K562 (cell line): ENCODE data around the gene CALY. TPM values are rescaled to one million over a fixed set of nuclear protein-coding genes. Genes with fewer than 3 reads are reported as not detected.

Source experiments
- ATAC-seq: fragments of 200-7000 bp; cut with Tn5 transposase; 3 replicates; pipeline ENCODE4 v1.9.1; 2020; ENCODE audit warnings: moderate library complexity
- BruUV-seq: library from RNA; stranded (reverse); fragments of 400-500 nt; replicated peaks from 2 replicates; lab custom pipeline; 2021; lab: Mats Ljungman, UMichigan
- CTCF ChIA-PET: fragments of 300-600 bp; formaldehyde crosslinking; extraction: SDS; loops from one replicate; lab custom pipeline; 2021; ENCODE audit warnings: low intra/inter-chr PET ratio; lab: Yijun Ruan, JAX
- POLR2A ChIA-PET: fragments of 300-600, 350-650 bp; sonication (Branson Sonifier 250); formaldehyde crosslinking; extraction: SDS; loops from one replicate; lab custom pipeline; 2021; ENCODE audit warnings: antibody characterized with exemption, inconsistent platforms; lab: Yijun Ruan, JAX
- DNase-seq, 4 experiments: peaks; one replicate each; pipeline versions ENCODE4 v3.0.0 to v3.0.0-alpha.2; 2011 to 2018; ENCODE audit warnings: low spot score in 3 of 4, mixed read lengths in 3 of 4; ENCODE audit errors: extremely low read depth in 1 of 4
- FAIRE-seq: peaks from 2 replicates; lab custom pipeline; 2011; peaks lifted over from hg19 to GRCh38; lab: Jason Lieb, UNC
- H2AFZ ChIP-seq: 2 replicates; pipeline ENCODE4 v1.6.0; 2011; ENCODE audit warnings: low read depth, low read length, control low read depth, inconsistent platforms
- H3K27ac ChIP-seq: fragments of 200-600 bp; 3 replicates; pipeline ENCODE4 v1.8.0; 2011; ENCODE audit warnings: low read depth, mild to moderate bottlenecking, control low read depth, inconsistent platforms, low read length, moderate library complexity, mixed read lengths; ENCODE audit errors: extremely low read depth
- H3K27me3 ChIP-seq, 2 experiments: fragments of 300-600 bp in 1 of 2; 2 replicates in 1 of 2; 3 replicates in 1 of 2; pipeline versions ENCODE4 v1.6.0 to v1.8.0; 2011; ENCODE audit warnings: inconsistent platforms in 2 of 2, low read length in 2 of 2, mild to moderate bottlenecking in 1 of 2, mixed read lengths in 1 of 2, moderate library complexity in 1 of 2; ENCODE audit not compliant: control insufficient read depth in 2 of 2, insufficient read depth in 2 of 2
- H3K36me3 ChIP-seq: fragments of 300-600 bp; 3 replicates; pipeline ENCODE4 v1.8.0; 2011; ENCODE audit warnings: mild to moderate bottlenecking, low read length, inconsistent platforms; ENCODE audit not compliant: control insufficient read depth, insufficient read depth
- H3K4me1 ChIP-seq, 2 experiments: fragments of 200-600 bp in 1 of 2; replicated peaks in 1 of 2; 2 replicates in 1 of 2; 3 replicates in 1 of 2; pipeline versions ENCODE4 v1.5.1 to v1.8.0; 2011; ENCODE audit warnings: inconsistent platforms in 2 of 2, low read length in 2 of 2, mild to moderate bottlenecking in 1 of 2, mixed read lengths in 1 of 2, moderate library complexity in 1 of 2; ENCODE audit not compliant: control insufficient read depth in 2 of 2, insufficient read depth in 2 of 2
- H3K4me2 ChIP-seq: 2 replicates; pipeline ENCODE4 v1.6.1; 2011; ENCODE audit warnings: low read length, control low read depth, inconsistent platforms, mixed read lengths; ENCODE audit not compliant: insufficient read depth
- H3K4me3 ChIP-seq: fragments of 200-600 bp; sonication (generic), shearing (Covaris generic); 2 replicates; pipeline ENCODE4 v1.5.1; 2016; ENCODE audit warnings: control low read depth, inconsistent platforms
- H3K79me2 ChIP-seq: fragments of 200-600 bp; 3 replicates; pipeline ENCODE4 v1.8.0; 2011; ENCODE audit warnings: low read length, inconsistent platforms; ENCODE audit not compliant: control insufficient read depth, insufficient read depth
- H3K9ac ChIP-seq, 2 experiments: 2 replicates each; pipeline versions ENCODE4 v1.6.0 to v1.6.1; 2011; ENCODE audit warnings: low read depth in 2 of 2, low read length in 2 of 2, control low read depth in 1 of 2, inconsistent platforms in 1 of 2, mild to moderate bottlenecking in 1 of 2, mixed read lengths in 1 of 2; ENCODE audit not compliant: insufficient read depth in 1 of 2
- H3K9me1 ChIP-seq: one replicate; pipeline ENCODE4 v1.6.0; 2011; ENCODE audit warnings: inconsistent platforms, mild to moderate bottlenecking, low read length, moderate library complexity; ENCODE audit not compliant: control insufficient read depth, insufficient read depth
- H3K9me3 ChIP-seq: replicated peaks from 2 replicates; pipeline ENCODE4 v1.5.1; 2011; ENCODE audit warnings: low read depth, low read length, inconsistent platforms; ENCODE audit not compliant: control insufficient read depth, insufficient read depth
- H4K20me1 ChIP-seq: replicated peaks from 2 replicates; pipeline ENCODE4 v1.6.1; 2011; ENCODE audit warnings: low read length, inconsistent platforms, mixed read lengths; ENCODE audit not compliant: control insufficient read depth, insufficient read depth
- C11orf30 ChIP-seq: fragments of 450-650 bp; IDR thresholded peaks from 2 replicates; pipeline ENCODE4 v1.6.1; 2016; ENCODE audit warnings: low read depth, mild to moderate bottlenecking
- CBFA2T3 ChIP-seq: fragments of 450-650 bp; IDR thresholded peaks from 2 replicates; pipeline ENCODE4 v1.6.1; 2017
- GABPA ChIP-seq: fragments of 200-800 bp; sonication (Bioruptor generic); conservative IDR thresholded peaks from 2 replicates; pipeline ENCODE4 v1.6.1; 2016; ENCODE audit warnings: low read depth, missing genetic modification characterization, missing compliant biosample characterization
- GABPB1 ChIP-seq: sonication (generic); formaldehyde crosslinking; IDR thresholded peaks from 2 replicates; pipeline ENCODE4 v1.8.0; 2022; ENCODE audit warnings: mild to moderate bottlenecking, missing genetic modification reagents
- L3MBTL2 ChIP-seq: fragments of 450-650 bp; IDR thresholded peaks from 2 replicates; pipeline ENCODE4 v1.6.1; 2016; ENCODE audit warnings: mild to moderate bottlenecking, moderate library complexity
- RBM34 ChIP-seq: fragments of 200-400 bp; formaldehyde crosslinking; IDR thresholded peaks from 2 replicates; pipeline ENCODE4 v1.6.1; 2018; ENCODE audit warnings: low read length, borderline replicate concordance; ENCODE audit not compliant: insufficient read depth
- SMARCB1 ChIP-seq: IDR thresholded peaks from 2 replicates; pipeline ENCODE4 v1.6.1; 2011; ENCODE audit warnings: improper control_type of control experiment, low read depth; ENCODE audit not compliant: insufficient read length
- SRSF1 ChIP-seq: fragments of 200-400 bp; formaldehyde crosslinking; IDR thresholded peaks from 2 replicates; pipeline ENCODE4 v1.6.1; 2017; ENCODE audit warnings: mild to moderate bottlenecking, low read depth, low read length, moderate library complexity
- U2AF2 ChIP-seq: fragments of 200-400 bp; formaldehyde crosslinking; optimal IDR thresholded peaks from 2 replicates; pipeline ENCODE3; 2017; ENCODE audit warnings: low read depth, mild to moderate bottlenecking, low read length
- ZNF140 ChIP-seq: fragments of 250-450 bp; sonication (Bioruptor Pico); IDR thresholded peaks from 2 replicates; pipeline ENCODE4 v1.8.0; 2021; ENCODE audit warnings: moderate library complexity, mild to moderate bottlenecking, inconsistent platforms
- ZSCAN32 ChIP-seq: fragments of 450-650 bp; formaldehyde crosslinking; IDR thresholded peaks from 2 replicates; pipeline ENCODE4 v1.4.0; 2020; ENCODE audit warnings: mild to moderate bottlenecking, moderate library complexity
- WGBS: fragments of 100-300 bp; shearing (Covaris generic); methylation state at CpG from one replicate; pipeline ENCODE4 v1.1.6; 2016; ENCODE audit warnings: low coverage, mixed read lengths; ENCODE audit not compliant: insufficient coverage; ENCODE audit errors: missing lambda C conversion rate; 5-methylcytosine and 5-hydroxymethylcytosine counted together
- in situ Hi-C: fragments of 300-500 bp; cut with MboI; formaldehyde crosslinking; loops from 4 replicates; pipeline ENCODE4 v1.15.0; 2018; ENCODE audit warnings: inconsistent platforms, mixed read lengths
- intact Hi-C: fragments of 100-400 bp; cut with micrococcal nuclease; formaldehyde crosslinking; loops from 2 replicates; pipeline ENCODE4 v1.14.2; 2022
- polyA plus RNA-seq, 8 experiments: library from polyadenylated mRNA; depleted of rRNA in 4 of 8; stranded (reverse) in 5 of 8; unstranded in 3 of 8; fragments of >200 nt; fragmentation: Nextera tagmentation in 2 of 8; fragmentation: Illumina TruSeq in 1 of 8; extraction: Ambion mirVana in 2 of 8; extraction: Trizol in 1 of 8; gene quantifications; 2 replicates each; pipeline versions ENCODE4 v1.2.1 to v1.2.3, GENCODE V29; 2011 to 2014; ENCODE audit warnings: inconsistent platforms in 1 of 8, missing spikeins in 1 of 8
- total RNA-seq, 7 experiments: library from RNA; depleted of rRNA in 6 of 7; stranded (reverse); fragments of >200 nt in 6 of 7; fragmentation: Illumina TruSeq in 2 of 7; extraction: Trizol in 2 of 7; gene quantifications; 2 replicates each; pipeline versions ENCODE4 v1.2.1 to v1.2.3, GENCODE V29; 2011 to 2021; ENCODE audit warnings: low replicate concordance in 1 of 7
- TF ChIP-seq, protein P1 (sequence below): sonication (generic); formaldehyde crosslinking; IDR thresholded peaks from 2 replicates; pipeline ENCODE4 v1.8.1; 2023; ENCODE audit warnings: missing genetic modification reagents, mild to moderate bottlenecking, borderline replicate concordance
- TF ChIP-seq, protein P2 (sequence below): fragments of 450-650 bp; conservative IDR thresholded peaks from 2 replicates; pipeline ENCODE4 v1.6.1; 2016; ENCODE audit warnings: missing genetic modification characterization, low read depth, mild to moderate bottlenecking, missing compliant biosample characterization, moderate library complexity
- TF ChIP-seq, protein P3 (sequence below): fragments of 450-650 bp; IDR thresholded peaks from 2 replicates; pipeline ENCODE4 v1.6.1; 2014; ENCODE audit warnings: low read depth, mild to moderate bottlenecking, moderate library complexity, borderline replicate concordance

The CALY gene
- total and polyA plus RNA-seq, 9 of the 15 experiments (the other 6 are each of a cell fraction or from before 2014, with no cell fraction given): not detected

DNA sequence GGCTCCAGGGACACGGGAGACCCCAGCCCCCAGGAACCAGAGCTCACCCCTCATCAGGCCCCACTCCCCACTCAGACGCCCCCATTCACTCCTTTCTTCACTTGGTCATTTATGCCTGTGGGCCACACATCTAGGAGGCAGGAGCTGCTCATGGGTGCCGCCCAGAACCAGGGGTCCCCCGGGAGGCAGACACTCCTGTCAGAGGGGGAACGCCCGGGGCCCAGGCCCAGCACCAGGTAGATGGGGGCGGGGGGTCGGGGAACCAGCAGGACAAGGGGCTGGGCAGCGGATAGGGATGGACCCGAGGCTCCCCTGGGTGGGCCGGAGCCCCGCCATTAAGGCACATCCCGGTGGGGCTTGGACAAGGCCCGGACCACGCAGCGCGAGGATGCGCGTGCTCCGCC lies 11.8 kb downstream of the CALY start:
- no peak overlapping the region for H3K4me2 ChIP-seq
- H3K36me3 ChIP-seq: no peaks in the 10 kb centered on the region
- H3K4me3 ChIP-seq: no peak overlapping the region
- WGBS: 52% methylated on average over 12 of the region's 20 CpGs
- POLR2A ChIA-PET: no interaction called here
- no peaks in the 10 kb centered on the region for H3K9me1 ChIP-seq
- no peak for TF ChIP-seq U2AF2
- peak; percentile 64 for TF ChIP-seq GABPA
- no peak for TF ChIP-seq SRSF1
- TF ChIP-seq, protein P1, sequence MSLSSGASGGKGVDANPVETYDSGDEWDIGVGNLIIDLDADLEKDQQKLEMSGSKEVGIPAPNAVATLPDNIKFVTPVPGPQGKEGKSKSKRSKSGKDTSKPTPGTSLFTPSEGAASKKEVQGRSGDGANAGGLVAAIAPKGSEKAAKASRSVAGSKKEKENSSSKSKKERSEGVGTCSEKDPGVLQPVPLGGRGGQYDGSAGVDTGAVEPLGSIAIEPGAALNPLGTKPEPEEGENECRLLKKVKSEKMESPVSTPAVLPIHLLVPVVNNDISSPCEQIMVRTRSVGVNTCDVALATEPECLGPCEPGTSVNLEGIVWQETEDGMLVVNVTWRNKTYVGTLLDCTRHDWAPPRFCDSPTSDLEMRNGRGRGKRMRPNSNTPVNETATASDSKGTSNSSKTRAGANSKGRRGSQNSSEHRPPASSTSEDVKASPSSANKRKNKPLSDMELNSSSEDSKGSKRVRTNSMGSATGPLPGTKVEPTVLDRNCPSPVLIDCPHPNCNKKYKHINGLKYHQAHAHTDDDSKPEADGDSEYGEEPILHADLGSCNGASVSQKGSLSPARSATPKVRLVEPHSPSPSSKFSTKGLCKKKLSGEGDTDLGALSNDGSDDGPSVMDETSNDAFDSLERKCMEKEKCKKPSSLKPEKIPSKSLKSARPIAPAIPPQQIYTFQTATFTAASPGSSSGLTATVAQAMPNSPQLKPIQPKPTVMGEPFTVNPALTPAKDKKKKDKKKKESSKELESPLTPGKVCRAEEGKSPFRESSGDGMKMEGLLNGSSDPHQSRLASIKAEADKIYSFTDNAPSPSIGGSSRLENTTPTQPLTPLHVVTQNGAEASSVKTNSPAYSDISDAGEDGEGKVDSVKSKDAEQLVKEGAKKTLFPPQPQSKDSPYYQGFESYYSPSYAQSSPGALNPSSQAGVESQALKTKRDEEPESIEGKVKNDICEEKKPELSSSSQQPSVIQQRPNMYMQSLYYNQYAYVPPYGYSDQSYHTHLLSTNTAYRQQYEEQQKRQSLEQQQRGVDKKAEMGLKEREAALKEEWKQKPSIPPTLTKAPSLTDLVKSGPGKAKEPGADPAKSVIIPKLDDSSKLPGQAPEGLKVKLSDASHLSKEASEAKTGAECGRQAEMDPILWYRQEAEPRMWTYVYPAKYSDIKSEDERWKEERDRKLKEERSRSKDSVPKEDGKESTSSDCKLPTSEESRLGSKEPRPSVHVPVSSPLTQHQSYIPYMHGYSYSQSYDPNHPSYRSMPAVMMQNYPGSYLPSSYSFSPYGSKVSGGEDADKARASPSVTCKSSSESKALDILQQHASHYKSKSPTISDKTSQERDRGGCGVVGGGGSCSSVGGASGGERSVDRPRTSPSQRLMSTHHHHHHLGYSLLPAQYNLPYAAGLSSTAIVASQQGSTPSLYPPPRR (CRISPR knock-in tag): no peak
- TF ChIP-seq CBFA2T3: no peak
- TF ChIP-seq ZNF140 (CRISPR knock-in tag): no peak
- TF ChIP-seq, protein P2, sequence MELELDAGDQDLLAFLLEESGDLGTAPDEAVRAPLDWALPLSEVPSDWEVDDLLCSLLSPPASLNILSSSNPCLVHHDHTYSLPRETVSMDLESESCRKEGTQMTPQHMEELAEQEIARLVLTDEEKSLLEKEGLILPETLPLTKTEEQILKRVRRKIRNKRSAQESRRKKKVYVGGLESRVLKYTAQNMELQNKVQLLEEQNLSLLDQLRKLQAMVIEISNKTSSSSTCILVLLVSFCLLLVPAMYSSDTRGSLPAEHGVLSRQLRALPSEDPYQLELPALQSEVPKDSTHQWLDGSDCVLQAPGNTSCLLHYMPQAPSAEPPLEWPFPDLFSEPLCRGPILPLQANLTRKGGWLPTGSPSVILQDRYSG (tag): no peak
- TF ChIP-seq, protein P3, sequence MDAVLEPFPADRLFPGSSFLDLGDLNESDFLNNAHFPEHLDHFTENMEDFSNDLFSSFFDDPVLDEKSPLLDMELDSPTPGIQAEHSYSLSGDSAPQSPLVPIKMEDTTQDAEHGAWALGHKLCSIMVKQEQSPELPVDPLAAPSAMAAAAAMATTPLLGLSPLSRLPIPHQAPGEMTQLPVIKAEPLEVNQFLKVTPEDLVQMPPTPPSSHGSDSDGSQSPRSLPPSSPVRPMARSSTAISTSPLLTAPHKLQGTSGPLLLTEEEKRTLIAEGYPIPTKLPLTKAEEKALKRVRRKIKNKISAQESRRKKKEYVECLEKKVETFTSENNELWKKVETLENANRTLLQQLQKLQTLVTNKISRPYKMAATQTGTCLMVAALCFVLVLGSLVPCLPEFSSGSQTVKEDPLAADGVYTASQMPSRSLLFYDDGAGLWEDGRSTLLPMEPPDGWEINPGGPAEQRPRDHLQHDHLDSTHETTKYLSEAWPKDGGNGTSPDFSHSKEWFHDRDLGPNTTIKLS: no peak
- TF ChIP-seq SMARCB1: no peak
- TF ChIP-seq L3MBTL2: no peak
- no peak for TF ChIP-seq C11orf30
- TF ChIP-seq RBM34: no peak
- no peak for TF ChIP-seq ZSCAN32 (CRISPR knock-in tag)
- peak; percentile 1; the same call in 1 of the 2 replicates for TF ChIP-seq GABPB1 (CRISPR knock-in tag)
- no peak overlapping the region for H3K27ac ChIP-seq
- no peaks in the 10 kb centered on the region for H3K9me3 ChIP-seq
- ATAC-seq (no peak), FAIRE-seq (no peak), DNase-seq (no peak)
- in situ Hi-C loops: no loop called here
- H3K9ac ChIP-seq: no peak overlapping the region
- intact Hi-C loops: loop anchor here (5.0 to 10.0 kb wide), 3 partner anchors 70 to 160 kb away; partner anchors contain the start of gene MTG1
- H2AFZ ChIP-seq: no peak overlapping the region
- no peaks in the 10 kb centered on the region for H3K79me2 ChIP-seq
- CTCF ChIA-PET: no interaction called here
- no peaks in the 10 kb centered on the region for H4K20me1 ChIP-seq
- H3K4me1 ChIP-seq: peaks cover 0 to 47% of the 10 kb centered on the region in 2 experiments; a peak in 3 of 5 replicates
- no peaks in the 10 kb centered on the region; a peak in 1 of 5 replicates for H3K27me3 ChIP-seq
- BruUV-seq: no TSS peak
